IMR-90 (cell line): ENCODE data around the gene CDKAL1. TPM values are rescaled to one million over a fixed set of nuclear protein-coding genes. Genes with fewer than 3 reads are reported as not detected.
A peak's percentile ranks its signal among the peaks of the same experiment; 100 is the strongest.

Experiments
- ATAC-seq: fragments of 200-7000 bp; cut with Tn5 transposase; 2 replicates; pipeline ENCODE4 v1.9.1; 2020; ENCODE audit warnings: low read depth, mild to moderate bottlenecking, moderate library complexity
- BruUV-seq: library from RNA; stranded (reverse); fragments of 400-500 nt; replicated peaks from 2 replicates; lab custom pipeline; 2021; lab: Mats Ljungman, UMichigan
- CTCF ChIA-PET: fragments of 300-600 bp; formaldehyde crosslinking; extraction: SDS; loops from one replicate; lab custom pipeline; 2021; ENCODE audit warnings: antibody characterized with exemption; lab: Yijun Ruan, JAX
- POLR2A ChIA-PET: fragments of 300-600 bp; sonication (Branson Sonifier 250); formaldehyde crosslinking; loops from one replicate; lab custom pipeline; 2022; ENCODE audit warnings: antibody characterized with exemption; ENCODE audit not compliant: unreplicated experiment; lab: Charles Lee
- DNase-seq: peaks from one replicate; pipeline ENCODE4 v3.0.0; 2013
- H2AFZ ChIP-seq: replicated peaks from 2 replicates; pipeline ENCODE3; 2013; ENCODE audit warnings: low read length, mild to moderate bottlenecking; ENCODE audit not compliant: poor library complexity
- H2AK5ac ChIP-seq: 2 replicates; pipeline ENCODE4 v1.6.1; 2013; ENCODE audit warnings: low read depth, low read length, inconsistent platforms
- H2AK9ac ChIP-seq: replicated peaks from 2 replicates; pipeline ENCODE3; 2013; ENCODE audit warnings: mild to moderate bottlenecking, low read depth, low read length, moderate library complexity; ENCODE audit not compliant: poor library complexity
- H2BK120ac ChIP-seq: 2 replicates; pipeline ENCODE4 v1.6.1; 2013; ENCODE audit warnings: low read depth, low read length, inconsistent platforms
- H2BK15ac ChIP-seq: 3 replicates; pipeline ENCODE4 v1.6.1; 2013; ENCODE audit warnings: low read depth, low read length, inconsistent platforms
- H2BK20ac ChIP-seq: 2 replicates; pipeline ENCODE4 v1.6.1; 2013; ENCODE audit warnings: low read depth, mild to moderate bottlenecking, inconsistent platforms, low read length, moderate library complexity
- H2BK5ac ChIP-seq: 2 replicates; pipeline ENCODE4 v1.6.1; 2013; ENCODE audit warnings: mild to moderate bottlenecking, low read depth, low read length, inconsistent platforms; ENCODE audit not compliant: poor library complexity, severe bottlenecking
- H3K14ac ChIP-seq: replicated peaks from 2 replicates; pipeline ENCODE4 v1.6.1; 2013; ENCODE audit warnings: low read depth, low read length, inconsistent platforms
- H3K18ac ChIP-seq: 2 replicates; pipeline ENCODE4 v1.6.1; 2013; ENCODE audit warnings: low read depth, low read length, control low read depth
- H3K23ac ChIP-seq: 2 replicates; pipeline ENCODE4 v1.6.1; 2013; ENCODE audit warnings: low read depth, low read length, inconsistent platforms
- H3K27ac ChIP-seq: 2 replicates; pipeline ENCODE4 v1.5.1; 2013; ENCODE audit warnings: mild to moderate bottlenecking, control low read depth, low read length; ENCODE audit not compliant: insufficient read depth
- H3K27me3 ChIP-seq: 2 replicates; pipeline ENCODE4 v1.6.1; 2013; ENCODE audit warnings: low read length; ENCODE audit not compliant: control insufficient read depth, insufficient read depth
- H3K36me3 ChIP-seq: 2 replicates; pipeline ENCODE4 v1.6.1; 2013; ENCODE audit warnings: low read length, mixed read lengths; ENCODE audit not compliant: control insufficient read depth, insufficient read depth
- H3K4ac ChIP-seq: 2 replicates; pipeline ENCODE4 v1.6.1; 2013; ENCODE audit warnings: low read depth, low read length, inconsistent platforms
- H3K4me1 ChIP-seq: 2 replicates; pipeline ENCODE4 v1.6.1; 2013; ENCODE audit warnings: low read length, mixed read lengths; ENCODE audit not compliant: control insufficient read depth, insufficient read depth
- H3K4me2 ChIP-seq: 2 replicates; pipeline ENCODE4 v1.6.1; 2013; ENCODE audit warnings: low read depth, mild to moderate bottlenecking, control low read depth, low read length, moderate library complexity
- H3K4me3 ChIP-seq: 2 replicates; pipeline ENCODE4 v1.5.1; 2013; ENCODE audit warnings: low read depth, mild to moderate bottlenecking, control low read depth, low read length, moderate library complexity; ENCODE audit not compliant: insufficient read depth
- H3K56ac ChIP-seq: 2 replicates; pipeline ENCODE4 v1.6.1; 2013; ENCODE audit warnings: low read length, inconsistent platforms; ENCODE audit not compliant: insufficient read depth; ENCODE audit errors: extremely low read depth
- H3K79me1 ChIP-seq, 2 experiments: 2 replicates each; pipeline ENCODE4 v1.6.1; 2013; ENCODE audit warnings: low read length in 2 of 2, inconsistent platforms in 1 of 2, low read depth in 1 of 2
- H3K9ac ChIP-seq: 2 replicates; pipeline ENCODE4 v1.6.1; 2013; ENCODE audit warnings: low read depth, low read length, control low read depth
- H3K9me1 ChIP-seq: 2 replicates; pipeline ENCODE4 v1.6.1; 2013; ENCODE audit warnings: low read length, inconsistent platforms; ENCODE audit not compliant: insufficient read depth
- H3K9me3 ChIP-seq: 2 replicates; pipeline ENCODE4 v1.6.1; 2013; ENCODE audit warnings: low read length; ENCODE audit not compliant: control insufficient read depth, insufficient read depth
- H4K20me1 ChIP-seq: 2 replicates; pipeline ENCODE4 v1.6.1; 2013; ENCODE audit warnings: low read length, inconsistent platforms; ENCODE audit not compliant: insufficient read depth
- H4K5ac ChIP-seq: 2 replicates; pipeline ENCODE4 v1.6.1; 2013; ENCODE audit warnings: mild to moderate bottlenecking, low read depth, low read length, control low read depth
- H4K8ac ChIP-seq, 2 experiments: 2 replicates each; pipeline ENCODE4 v1.6.1; 2013; ENCODE audit warnings: low read depth in 2 of 2, low read length in 2 of 2, control low read depth in 1 of 2, inconsistent platforms in 1 of 2
- H4K91ac ChIP-seq: 2 replicates; pipeline ENCODE4 v1.6.1; 2013; ENCODE audit warnings: low read depth, low read length, inconsistent platforms; ENCODE audit not compliant: insufficient read depth
- BHLHE40 ChIP-seq: fragments of 150-350 bp; IDR thresholded peaks from 2 replicates; pipeline ENCODE4 v1.6.1; 2016; ENCODE audit warnings: mild to moderate bottlenecking, low read depth, low read length
- CEBPB ChIP-seq: IDR thresholded peaks from 2 replicates; pipeline ENCODE4 v1.6.1; 2012; ENCODE audit warnings: low read depth, low read length, improper control_type of control experiment
- CHD1 ChIP-seq: IDR thresholded peaks from 2 replicates; pipeline ENCODE4 v1.6.1; 2012; ENCODE audit warnings: low read depth, low read length, improper control_type of control experiment
- CTCF ChIP-seq: conservative IDR thresholded peaks from 2 replicates; pipeline ENCODE4 v1.5.1; 2012; ENCODE audit warnings: mild to moderate bottlenecking, low read depth, low read length, improper control_type of control experiment
- ELK1 ChIP-seq: fragments of 150-350 bp; IDR thresholded peaks from 2 replicates; pipeline ENCODE4 v1.6.1; 2016; ENCODE audit warnings: low read depth, mild to moderate bottlenecking, low read length, moderate library complexity, borderline replicate concordance
- FOS ChIP-seq: fragments of 150-350 bp; IDR thresholded peaks from 2 replicates; pipeline ENCODE4 v1.6.1; 2016; ENCODE audit warnings: low read depth, low read length
- MAFK ChIP-seq: IDR thresholded peaks from 2 replicates; pipeline ENCODE4 v1.6.1; 2012; ENCODE audit warnings: low read depth, low read length, improper control_type of control experiment
- MAZ ChIP-seq: IDR thresholded peaks from 2 replicates; pipeline ENCODE4 v1.6.1; 2012; ENCODE audit warnings: low read depth, mild to moderate bottlenecking, low read length, improper control_type of control experiment, moderate library complexity, borderline replicate concordance
- MXI1 ChIP-seq: IDR thresholded peaks from 2 replicates; pipeline ENCODE4 v1.6.1; 2012; ENCODE audit warnings: low read depth, mild to moderate bottlenecking, low read length, moderate library complexity, borderline replicate concordance
- NFE2L2 ChIP-seq: fragments of 150-350 bp; IDR thresholded peaks from 2 replicates; pipeline ENCODE4 v1.6.1; 2016; ENCODE audit warnings: low read depth, mild to moderate bottlenecking, low read length
- POLR2A ChIP-seq: IDR thresholded peaks from 2 replicates; pipeline ENCODE4 v1.6.1; 2012; ENCODE audit warnings: mild to moderate bottlenecking, low read depth, low read length
- RAD21 ChIP-seq: IDR thresholded peaks from 2 replicates; pipeline ENCODE4 v1.6.1; 2012; ENCODE audit warnings: low read length, improper control_type of control experiment
- RCOR1 ChIP-seq: IDR thresholded peaks from 2 replicates; pipeline ENCODE4 v1.6.1; 2012; ENCODE audit warnings: mild to moderate bottlenecking, low read length, improper control_type of control experiment; ENCODE audit not compliant: insufficient replicate concordance
- RFX5 ChIP-seq: IDR thresholded peaks from 2 replicates; pipeline ENCODE4 v1.8.0; 2012; ENCODE audit warnings: low read depth, mild to moderate bottlenecking, low read length, moderate library complexity
- SMC3 ChIP-seq: fragments of 150-350 bp; IDR thresholded peaks from 2 replicates; pipeline ENCODE4 v1.6.1; 2016; ENCODE audit warnings: low read depth, mild to moderate bottlenecking, antibody characterized with exemption, low read length, moderate library complexity
- WGBS, 2 experiments: methylation state at CpG; one replicate each; pipeline versions ENCODE4 v1.1.5 to v1.1.7; 2013; ENCODE audit warnings: missing lambda C conversion rate in 2 of 2; ENCODE audit not compliant: insufficient read length in 1 of 2; ENCODE audit errors: extremely low coverage in 2 of 2; 5-methylcytosine and 5-hydroxymethylcytosine counted together
- dilution Hi-C: fragments of 300-500 bp; cut with HindIII; formaldehyde crosslinking; loops from one replicate; pipeline ENCODE4 v1.14.3; 2018; ENCODE audit warnings: low sequenced_read_pairs; ENCODE audit not compliant: unreplicated experiment
- in situ Hi-C: fragments of 300-500 bp; cut with MboI; formaldehyde crosslinking; loops from 3 replicates; pipeline ENCODE4 v1.14.3; 2019; ENCODE audit warnings: low sequenced_read_pairs, inconsistent platforms, mixed read lengths
- intact Hi-C: fragments of 100-400 bp; cut with micrococcal nuclease; formaldehyde crosslinking; loops from 2 replicates; pipeline ENCODE4 v1.10.0; 2022
- polyA plus RNA-seq, 3 experiments: library from polyadenylated mRNA; depleted of rRNA; stranded (reverse); fragments of >200 nt; gene quantifications; 2 replicates each; pipeline ENCODE4 v1.2.3, GENCODE V29; 2012; ENCODE audit warnings: low replicate concordance in 1 of 3
- total RNA-seq: library from RNA; depleted of rRNA; stranded (reverse); fragments of >200 nt; gene quantifications from 2 replicates; pipeline ENCODE4 v1.2.3, GENCODE V29; 2012
- TF ChIP-seq, protein P1 (sequence below): fragments of 150-350 bp; IDR thresholded peaks from 2 replicates; pipeline ENCODE4 v1.6.1; 2017; ENCODE audit warnings: mild to moderate bottlenecking, antibody characterized with exemption, low read length, low read depth

Gene CDKAL1
- total and polyA plus RNA-seq, 2 of the 4 experiments (the other 2 are of a cell fraction) = 3.7 to 13.1 TPM

DNA sequence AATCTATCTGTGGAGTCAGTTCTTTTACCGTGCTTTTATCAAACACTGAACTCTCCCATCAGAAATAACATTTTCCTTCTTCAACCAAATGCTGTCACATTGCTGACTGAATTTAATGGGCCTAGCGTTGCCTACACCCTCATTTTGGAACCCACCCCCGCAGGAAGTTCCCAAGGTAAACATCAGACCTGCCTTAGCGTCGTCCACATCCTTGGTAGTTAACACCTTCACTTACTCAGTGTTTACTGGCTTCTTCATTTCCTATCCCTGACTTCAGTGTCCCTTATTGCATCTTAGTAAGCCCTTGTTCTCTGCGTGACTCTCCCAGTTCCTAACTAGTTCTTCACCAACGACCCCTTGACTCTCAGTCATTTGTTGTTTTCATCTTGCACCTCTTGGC is 567.9 kb downstream of the CDKAL1 start:
- ChIA-PET CTCF (interaction anchor here (0.6 kb wide), 1 partner anchor 437 kb away, joined by 3 read pairs; no protein-coding TSS in a partner anchor), POLR2A (no interaction called here)
- Histone ChIP-seq H3K56ac (no peak overlapping the region), H4K5ac (no peak overlapping the region), H3K9ac (no peak overlapping the region), H2BK15ac (0 out of 3 replicates have a peak overlapping the region, but pooled peaks have one; percentile 56), H3K36me3 (no peaks in the 10 kb centered on the region), H3K14ac (0 out of 2 replicates have a peak overlapping the region, but pooled peaks have one; percentile 18), H3K4me1 (no peaks in the 10 kb centered on the region), H3K4ac (no peak overlapping the region), H3K27ac (no peak overlapping the region), H4K20me1 (no peaks in the 10 kb centered on the region), H3K4me2 (no peak overlapping the region), H3K18ac (no peak overlapping the region), H2BK20ac (no peak overlapping the region; the same call in 1 of the 2 replicates), H2AK5ac (no peak overlapping the region), H2BK120ac (peak overlapping the region; percentile 21; the same call in 1 of the 2 replicates), H2AFZ (no peak overlapping the region), H2AK9ac (no peak overlapping the region), H3K9me1 (no peaks in the 10 kb centered on the region), H4K8ac (no peak overlapping the region), H3K23ac (no peak overlapping the region), H4K91ac (no peak overlapping the region), H3K79me1 (no peaks in the 10 kb centered on the region; a peak in 1 of 4 replicates), H3K27me3 (no peaks in the 10 kb centered on the region), H3K4me3 (no peak overlapping the region), H2BK5ac (no peak overlapping the region), H3K9me3 (no peaks in the 10 kb centered on the region)
- intact Hi-C loops = loop anchor here (10.0 kb wide), 1 partner anchor 483 kb away; no protein-coding TSS in a partner anchor
- dilution Hi-C loops = no loop called here
- ATAC-seq (no peak), DNase-seq (no peak)
- no TSS peak for BruUV-seq
- TF ChIP-seq POLR2A = no peak
- no peak for TF ChIP-seq MAZ
- no peak for TF ChIP-seq BHLHE40
- TF ChIP-seq RCOR1 = no peak
- TF ChIP-seq ELK1 = no peak
- no peak for TF ChIP-seq SMC3
- no peak for TF ChIP-seq NFE2L2
- no peak for TF ChIP-seq CTCF
- no peak for TF ChIP-seq FOS
- TF ChIP-seq MAFK = no peak
- no peak for TF ChIP-seq RFX5
- no peak for TF ChIP-seq CEBPB
- TF ChIP-seq RAD21 = no peak
- TF ChIP-seq MXI1 = no peak
- TF ChIP-seq, protein P1, sequence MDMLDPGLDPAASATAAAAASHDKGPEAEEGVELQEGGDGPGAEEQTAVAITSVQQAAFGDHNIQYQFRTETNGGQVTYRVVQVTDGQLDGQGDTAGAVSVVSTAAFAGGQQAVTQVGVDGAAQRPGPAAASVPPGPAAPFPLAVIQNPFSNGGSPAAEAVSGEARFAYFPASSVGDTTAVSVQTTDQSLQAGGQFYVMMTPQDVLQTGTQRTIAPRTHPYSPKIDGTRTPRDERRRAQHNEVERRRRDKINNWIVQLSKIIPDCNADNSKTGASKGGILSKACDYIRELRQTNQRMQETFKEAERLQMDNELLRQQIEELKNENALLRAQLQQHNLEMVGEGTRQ = no peak
- TF ChIP-seq CHD1 = no peak
- in situ Hi-C loops = no loop called here
- WGBS, 2 experiments = 81% methylated on average over 4 of the region's 7 CpGs; no CpG with 5 or more reads in 1 of the 2 experiments
